GM21786 (cell line): ENCODE results near the gene IRF6.
A peak's percentile ranks its signal among the peaks of the same experiment; 100 is the strongest.

Experiments used
- ATAC-seq: cut with Tn5 transposase; IDR thresholded peaks from one replicate; pipeline ENCODE4 v1.9.1; 2021; ENCODE audit not compliant: unreplicated experiment

Gene IRF6

DNA sequence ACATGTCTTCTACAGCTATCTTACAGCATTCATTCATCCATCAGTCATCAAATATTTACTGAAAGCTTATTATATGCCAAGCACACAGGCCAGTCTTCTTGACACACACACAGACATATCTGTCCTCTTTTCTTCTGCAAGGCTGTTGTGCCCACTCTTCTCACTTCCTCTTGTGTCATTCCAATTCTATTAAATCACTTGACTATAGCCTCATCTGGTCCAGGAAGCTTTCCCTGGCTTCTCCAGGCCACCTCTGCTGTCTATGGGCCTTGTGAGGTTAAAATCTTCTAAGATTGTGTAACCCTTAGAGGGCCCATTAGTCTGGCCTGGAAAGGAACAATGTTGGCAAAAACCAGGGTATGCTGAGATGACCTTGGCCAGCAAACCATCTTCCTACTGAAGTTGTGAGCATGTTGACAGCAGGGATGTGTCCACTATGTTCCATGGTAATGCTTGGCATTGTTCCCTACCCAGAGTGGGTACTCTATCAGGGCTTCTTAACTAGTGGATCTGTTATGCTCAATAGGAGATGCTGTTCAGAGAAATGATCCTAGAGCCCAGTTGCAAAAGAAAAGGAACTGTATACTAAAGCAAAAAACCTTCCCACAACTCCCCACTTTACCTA, 44.8 kb downstream of the IRF6 start:
- ATAC-seq: no peak

GRCh38 chr1:209759829-209760359, 46.0 kb downstream of the IRF6 start:
- ATAC-seq: no peak

GRCh38 chr1:209758400-209758799, 47.5 kb downstream of the IRF6 start:
- ATAC-seq: no peak

DNA sequence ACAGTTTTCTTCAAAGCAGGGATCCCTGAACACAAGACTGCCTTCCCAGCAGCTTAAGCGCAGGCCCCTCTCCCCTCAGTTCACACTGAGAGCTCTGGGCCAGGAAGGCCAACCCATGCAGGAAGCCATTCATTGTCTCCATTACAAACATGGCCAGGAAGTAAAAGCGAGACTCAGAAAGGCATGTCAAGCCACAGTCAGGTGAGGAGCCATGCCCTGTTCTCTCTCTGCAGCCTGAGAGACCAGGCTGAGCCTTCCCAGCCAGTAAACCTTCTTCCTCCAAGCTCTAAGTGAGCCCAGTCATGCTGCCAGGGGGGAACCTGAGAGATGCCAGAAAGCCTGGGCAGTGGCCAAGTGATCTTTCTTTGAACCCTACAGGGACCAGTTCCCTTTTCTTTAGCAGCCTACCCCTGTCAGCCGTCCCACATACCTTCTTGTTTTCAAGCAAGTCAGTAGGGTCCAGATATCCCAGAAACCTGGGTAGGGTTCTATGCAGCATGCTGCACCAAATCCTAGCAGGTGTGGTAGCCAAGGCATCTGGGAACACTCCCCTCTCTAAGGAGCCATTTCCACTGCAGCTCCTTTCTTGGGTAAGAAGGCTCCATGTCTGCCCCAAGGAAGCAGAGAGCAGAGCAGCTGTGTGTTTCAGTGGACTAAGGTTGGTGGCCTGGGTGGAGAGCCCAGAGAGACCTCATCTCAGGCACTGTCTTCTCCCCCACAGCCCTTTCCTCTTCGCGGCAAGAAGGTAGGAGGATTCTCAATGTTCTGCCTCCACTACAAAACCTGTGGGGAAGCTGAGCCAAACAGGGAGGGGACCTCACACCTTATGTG, 49.1 kb downstream of the IRF6 start:
- peak; percentile 33 for ATAC-seq

- ATAC-seq: peak; percentile 65
Observed at GRCh38 chr1:209755926-209756614, 49.9 kb downstream of the IRF6 start, which contains the start of gene TRAF3IP3. Gene TRAF3IP3 (plus strand): TSS chr1:209756053. CDS start chr1:209760040, 3,987 bp downstream.

GRCh38 chr1:209755256-209755655, 50.7 kb downstream of the IRF6 start:
- ATAC-seq: no peak

- no peak for ATAC-seq
Observed at GRCh38 chr1:209752890-209753289, 53.1 kb downstream of the IRF6 start.

DNA sequence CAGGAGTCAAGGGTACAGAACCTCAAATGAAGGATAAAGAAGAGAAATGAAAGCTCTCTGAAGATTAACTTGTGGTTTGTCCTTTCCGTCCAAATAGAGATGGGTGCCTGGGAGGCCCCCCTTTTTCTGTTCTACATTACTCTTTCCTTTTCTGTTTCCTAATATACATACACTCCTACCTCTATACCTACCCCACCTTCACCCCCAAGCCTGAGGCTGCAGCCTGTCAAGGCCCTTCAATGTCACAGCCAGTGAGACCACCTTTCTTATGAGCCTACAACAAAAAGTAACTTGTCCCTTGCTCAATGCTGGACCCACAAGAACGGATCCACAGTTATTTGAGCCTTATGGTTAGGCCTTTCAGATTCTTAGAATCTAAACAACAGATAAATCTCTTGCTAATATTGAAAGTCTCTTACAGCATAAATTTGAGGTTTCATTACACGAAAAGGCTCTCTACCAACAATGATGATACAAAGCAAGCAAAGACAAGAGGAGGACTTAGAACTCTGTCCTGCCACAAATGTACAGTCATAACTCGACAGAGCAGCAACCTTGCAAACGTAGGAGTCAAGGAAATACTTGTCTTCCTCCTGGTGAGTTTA, 54.2 kb downstream of the IRF6 start:
- ATAC-seq: peak; percentile 43

DNA sequence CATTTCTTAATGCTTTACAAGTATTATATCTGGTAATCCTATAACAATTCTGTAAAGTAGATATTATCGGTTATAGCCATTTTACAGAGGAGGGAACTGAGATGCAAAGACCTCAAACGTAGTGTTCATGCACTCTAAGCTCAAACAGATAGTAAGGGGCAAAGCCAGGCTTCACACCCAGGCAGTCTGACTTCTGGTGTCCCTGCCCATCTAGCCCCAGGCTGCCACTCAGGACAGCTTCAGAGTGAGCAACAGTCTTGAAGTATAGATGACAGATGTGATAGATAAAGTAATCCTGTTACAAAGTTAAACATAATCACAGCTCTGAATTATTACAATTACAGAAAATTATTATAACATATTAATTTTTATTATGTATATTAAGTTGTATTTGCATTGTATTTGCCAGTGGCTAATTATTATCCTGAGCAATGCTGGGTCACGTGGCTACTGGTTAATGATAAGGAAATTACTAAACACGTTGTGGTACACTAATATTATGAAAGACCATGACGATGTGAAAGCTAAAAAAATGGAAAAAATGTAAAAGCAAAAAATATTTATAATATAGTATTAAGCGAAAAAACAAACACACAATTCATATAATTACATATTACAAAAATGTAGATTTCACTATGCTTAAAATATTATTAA, 56.1 kb downstream of the IRF6 start:
- ATAC-seq: no peak

DNA sequence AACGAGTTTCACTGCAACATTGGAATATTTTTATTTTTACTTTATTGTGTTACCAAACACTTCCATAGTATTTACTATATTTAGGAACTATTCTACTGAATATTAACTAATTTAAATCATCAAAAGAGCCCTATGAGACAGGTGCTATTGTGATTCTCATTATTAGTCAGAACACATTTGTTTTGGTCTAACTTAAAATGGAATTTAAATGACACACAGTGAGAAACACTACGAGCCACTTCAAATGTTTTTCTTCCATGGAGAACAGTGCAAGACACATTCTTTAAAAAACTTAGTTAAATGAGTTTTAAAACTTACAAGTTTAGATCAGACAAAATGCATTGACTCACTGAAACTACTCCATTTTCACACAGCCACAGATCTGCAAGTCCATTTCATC, 56.7 kb downstream of the IRF6 start:
- ATAC-seq: no peak

DNA sequence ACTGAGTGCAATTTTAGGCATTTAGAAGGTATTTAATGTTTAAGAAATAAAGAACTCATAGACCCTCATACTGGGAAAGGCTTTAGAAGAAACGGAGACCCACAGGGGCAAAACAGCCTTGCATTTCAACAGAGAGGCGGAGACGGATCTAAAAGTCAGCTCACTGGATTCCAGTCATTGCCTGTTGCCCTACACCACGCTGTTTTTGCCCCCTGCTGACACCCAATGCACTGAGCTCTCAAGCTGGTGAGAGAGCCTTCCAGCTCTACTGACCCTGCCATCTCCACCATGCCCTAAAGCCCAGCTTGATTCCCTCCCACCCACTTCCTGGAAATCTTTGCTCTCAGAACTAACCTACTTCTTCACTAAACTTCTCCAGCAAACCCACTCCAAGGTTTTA, 57.3 kb downstream of the IRF6 start:
- ATAC-seq: no peak

DNA sequence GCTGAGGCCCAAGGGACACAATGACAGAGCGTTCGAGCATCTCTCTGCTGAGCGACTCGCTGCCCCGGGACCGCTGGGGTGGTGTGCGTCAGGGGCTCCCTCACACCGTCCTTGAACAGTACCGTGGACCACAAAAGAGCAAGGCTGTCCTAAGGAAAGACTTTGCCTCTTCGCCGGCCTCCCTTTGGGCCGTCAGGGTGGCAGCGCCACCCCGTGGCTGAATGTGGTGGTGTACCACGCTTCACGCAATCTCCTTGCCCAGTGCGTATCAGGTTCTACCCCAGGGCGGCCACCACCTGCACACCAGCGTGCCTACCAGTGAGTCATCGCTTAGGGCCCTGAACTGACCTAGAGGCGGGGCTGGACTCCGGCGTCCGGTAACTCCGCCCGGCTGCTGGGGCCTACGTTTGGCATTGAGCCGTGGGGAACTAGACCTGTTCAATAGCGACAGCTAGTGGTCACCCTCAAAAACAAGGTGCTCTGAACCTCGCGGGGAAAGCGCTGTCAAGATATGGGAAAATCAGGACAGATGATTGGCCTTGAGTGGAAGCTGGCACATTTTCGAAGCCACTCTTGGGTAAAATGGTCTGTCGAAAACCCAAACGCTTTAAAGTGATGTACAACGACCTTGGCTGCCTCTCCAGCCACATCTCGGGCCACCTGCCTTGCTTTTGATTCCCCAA, 58.2 kb downstream of the IRF6 start:
- ATAC-seq: peak; percentile 76

- ATAC-seq: no peak
Observed at GRCh38 chr1:209746451-209747165, 59.3 kb downstream of the IRF6 start.

DNA sequence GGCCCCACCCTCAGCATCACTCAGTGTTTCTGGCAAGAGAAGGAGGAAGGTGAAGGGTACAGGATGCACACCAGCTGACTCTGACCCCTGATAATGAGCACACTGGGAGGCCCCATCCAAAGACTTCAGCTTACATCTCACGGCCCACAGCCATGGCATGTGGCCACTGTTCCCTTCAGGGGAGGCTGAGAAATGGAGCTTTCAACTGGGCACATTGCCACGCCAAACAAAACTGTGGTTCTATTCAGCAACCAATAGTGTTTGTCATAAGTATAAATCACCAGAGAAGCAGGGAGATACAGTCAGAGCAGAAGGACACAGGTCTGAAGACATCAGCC, 62.8 kb downstream of the IRF6 start:
- ATAC-seq: no peak

- ATAC-seq: no peak
Observed at GRCh38 chr1:209742409-209743144, 63.4 kb downstream of the IRF6 start.

- ATAC-seq: no peak
Observed at GRCh38 chr1:209741889-209742288, 64.1 kb downstream of the IRF6 start.

DNA sequence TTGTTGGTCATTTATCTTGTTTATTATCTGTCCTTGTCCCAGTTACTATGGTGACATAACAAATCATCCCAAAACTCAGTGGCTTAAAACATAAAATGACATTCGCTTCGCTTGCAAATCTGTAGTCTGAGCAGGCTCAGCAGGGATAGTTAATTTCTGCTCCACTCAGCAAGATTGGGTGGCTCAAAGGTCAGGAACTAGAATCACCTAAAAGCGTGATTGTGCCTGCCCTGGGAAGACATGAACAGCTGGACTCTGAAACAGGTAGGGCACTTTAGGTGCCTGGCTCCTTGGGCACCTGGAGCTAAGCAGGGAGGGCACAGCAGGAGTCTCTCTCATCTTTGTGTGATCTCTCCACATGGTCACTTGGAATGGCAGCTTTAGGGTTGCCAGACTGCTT, 64.7 kb downstream of the IRF6 start:
- no peak for ATAC-seq

GRCh38 chr1:209738270-209738669, 67.7 kb downstream of the IRF6 start:
- no peak for ATAC-seq

DNA sequence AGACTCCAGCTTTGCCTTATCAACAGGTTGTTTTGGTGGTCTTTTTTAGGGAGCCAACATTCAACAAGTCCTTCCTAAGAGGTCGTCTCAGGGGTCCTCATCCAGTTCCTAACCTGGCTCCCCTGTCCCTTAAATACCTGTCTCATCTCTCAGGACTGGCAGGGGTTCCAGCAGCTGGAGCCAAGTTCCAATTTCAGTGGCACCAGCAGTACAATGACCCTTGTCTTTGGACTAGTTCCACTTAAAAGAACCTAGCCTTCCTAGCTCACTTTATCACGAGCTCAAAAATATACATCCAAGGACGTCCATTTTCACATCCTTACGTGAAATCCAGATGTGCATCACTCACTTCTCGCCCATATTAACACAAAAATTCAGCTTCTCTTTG, 68.8 kb downstream of the IRF6 start:
- ATAC-seq: no peak
